GM18502 (cell line): ENCODE data around the gene KAT5.
"Not testable (repeated sequence)": the region's sequence is repeated elsewhere in the genome, so short reads cannot be mapped to it uniquely, and the experiment has no call there.

Source experiments
- ATAC-seq: cut with Tn5 transposase; IDR thresholded peaks from one replicate; pipeline ENCODE4 v1.9.1; 2021; ENCODE audit warnings: mild to moderate bottlenecking; ENCODE audit not compliant: unreplicated experiment, poor library complexity

Gene KAT5

DNA sequence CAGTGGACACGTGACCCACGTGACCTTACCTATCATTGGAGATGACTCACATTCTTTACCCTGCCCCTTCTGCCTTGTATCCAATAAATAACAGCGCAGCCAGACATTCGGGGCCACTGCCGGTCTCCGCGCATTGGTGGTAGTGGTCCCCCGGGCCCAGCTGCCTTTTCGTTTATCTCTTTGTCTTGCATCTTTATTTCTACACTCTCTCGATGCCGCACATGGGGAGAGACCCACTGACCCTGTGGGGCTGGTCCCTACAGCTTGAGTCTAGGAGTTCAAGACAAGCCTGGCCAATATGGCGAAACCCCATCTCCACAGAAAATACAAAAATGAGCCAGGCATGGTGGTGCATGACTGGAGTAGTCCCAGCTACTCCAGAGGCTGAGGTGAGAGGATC, 5.0 kb upstream of the KAT5 start:
- ATAC-seq: not testable (repeated sequence)

DNA sequence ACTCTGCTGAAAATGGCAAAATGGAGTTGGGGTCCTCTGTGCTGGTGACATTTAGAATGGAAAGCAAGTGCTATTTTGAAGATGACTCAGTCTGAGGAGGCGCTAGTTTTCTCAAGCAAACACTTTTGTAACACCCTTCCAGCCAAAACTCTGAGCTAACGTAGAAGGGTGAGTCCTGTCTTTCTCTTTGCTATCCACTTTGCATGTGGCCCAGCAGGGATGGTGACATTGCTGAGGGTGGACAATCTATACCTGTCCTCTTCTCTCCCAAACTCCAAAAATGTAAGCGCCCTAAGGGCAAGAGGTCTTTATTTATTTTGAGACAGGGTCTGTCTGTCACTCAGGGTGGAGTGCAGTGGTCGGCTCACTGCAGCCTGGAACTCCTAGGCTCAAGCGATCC, 3.6 kb upstream of the KAT5 start:
- no peak for ATAC-seq

DNA sequence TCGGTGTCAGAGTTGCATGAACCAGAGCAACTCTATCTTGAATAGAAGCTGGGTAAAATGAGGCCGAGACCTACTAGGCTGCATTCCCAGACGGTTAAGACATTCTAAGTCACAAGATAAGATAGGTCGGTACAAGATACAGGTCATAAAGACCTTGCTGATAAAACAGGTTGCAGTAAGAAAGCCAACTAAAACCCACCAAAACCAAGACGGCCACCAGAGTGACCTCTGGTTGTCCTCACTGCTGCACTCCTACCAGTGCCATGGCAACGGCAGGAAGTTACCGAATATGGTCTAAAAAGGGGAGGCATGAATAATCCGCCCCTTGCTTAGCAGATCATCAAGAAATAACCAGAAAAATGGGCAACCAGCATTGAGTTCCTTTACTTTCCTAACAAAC, 2.4 kb upstream of the KAT5 start:
- no peak for ATAC-seq

- no peak for ATAC-seq
Observed at GRCh38 chr11:65710421-65710820, 1.6 kb upstream of the KAT5 start.

DNA sequence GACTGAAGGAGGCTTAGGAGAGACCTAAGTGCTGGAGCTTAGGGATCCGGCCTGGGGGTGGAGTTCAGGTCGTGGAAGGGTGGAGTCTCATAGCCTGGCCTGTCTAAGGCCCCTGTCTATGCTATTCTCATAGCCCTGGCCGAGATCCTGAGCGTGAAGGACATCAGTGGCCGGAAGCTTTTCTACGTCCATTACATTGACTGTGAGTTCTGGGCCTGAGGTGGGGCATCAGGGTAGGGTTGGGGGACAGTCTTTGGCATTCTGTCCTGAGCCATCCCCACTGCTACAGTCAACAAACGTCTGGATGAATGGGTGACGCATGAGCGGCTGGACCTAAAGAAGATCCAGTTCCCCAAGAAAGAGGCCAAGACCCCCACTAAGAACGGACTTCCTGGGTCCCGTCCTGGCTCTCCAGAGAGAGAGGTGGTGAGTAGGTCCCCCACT, 603 bp downstream of the KAT5 start:
- no peak for ATAC-seq

GRCh38 chr11:65713212-65713969, 1.3 kb downstream of the KAT5 start:
- ATAC-seq: no peak

DNA sequence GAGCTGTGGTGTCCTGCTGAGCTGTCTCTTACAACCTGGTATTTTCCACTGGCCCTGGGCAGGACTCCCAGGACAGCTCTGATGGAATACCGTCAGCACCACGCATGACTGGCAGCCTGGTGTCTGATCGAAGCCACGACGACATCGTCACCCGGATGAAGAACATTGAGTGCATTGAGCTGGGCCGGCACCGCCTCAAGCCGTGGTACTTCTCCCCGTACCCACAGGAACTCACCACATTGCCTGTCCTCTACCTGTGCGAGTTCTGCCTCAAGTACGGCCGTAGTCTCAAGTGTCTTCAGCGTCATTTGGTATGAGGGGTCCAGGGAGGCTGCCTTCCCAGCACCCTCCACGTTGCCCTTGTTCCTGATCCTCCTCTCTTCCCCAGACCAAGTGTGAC, 2.4 kb downstream of the KAT5 start:
- ATAC-seq: no peak

DNA sequence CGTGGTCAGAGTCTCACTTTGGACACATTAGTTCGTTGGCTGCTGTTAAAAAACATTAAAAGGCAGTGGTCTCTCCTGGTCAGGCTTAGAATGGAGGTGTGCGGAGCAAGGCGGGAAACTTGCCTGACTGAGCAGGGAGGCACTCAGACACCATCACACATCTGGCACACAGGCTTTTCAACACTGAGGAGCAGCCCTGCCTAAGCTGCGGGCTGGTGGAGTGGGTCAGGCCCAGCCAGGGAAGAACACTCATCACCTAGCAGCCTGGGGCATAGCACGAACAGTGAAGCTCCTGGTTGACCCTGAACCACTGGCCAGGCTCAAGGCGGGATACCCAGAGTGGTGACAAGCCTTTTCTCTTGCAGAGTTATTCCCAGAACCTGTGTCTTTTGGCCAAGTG, 4.2 kb downstream of the KAT5 start:
- no peak for ATAC-seq

DNA sequence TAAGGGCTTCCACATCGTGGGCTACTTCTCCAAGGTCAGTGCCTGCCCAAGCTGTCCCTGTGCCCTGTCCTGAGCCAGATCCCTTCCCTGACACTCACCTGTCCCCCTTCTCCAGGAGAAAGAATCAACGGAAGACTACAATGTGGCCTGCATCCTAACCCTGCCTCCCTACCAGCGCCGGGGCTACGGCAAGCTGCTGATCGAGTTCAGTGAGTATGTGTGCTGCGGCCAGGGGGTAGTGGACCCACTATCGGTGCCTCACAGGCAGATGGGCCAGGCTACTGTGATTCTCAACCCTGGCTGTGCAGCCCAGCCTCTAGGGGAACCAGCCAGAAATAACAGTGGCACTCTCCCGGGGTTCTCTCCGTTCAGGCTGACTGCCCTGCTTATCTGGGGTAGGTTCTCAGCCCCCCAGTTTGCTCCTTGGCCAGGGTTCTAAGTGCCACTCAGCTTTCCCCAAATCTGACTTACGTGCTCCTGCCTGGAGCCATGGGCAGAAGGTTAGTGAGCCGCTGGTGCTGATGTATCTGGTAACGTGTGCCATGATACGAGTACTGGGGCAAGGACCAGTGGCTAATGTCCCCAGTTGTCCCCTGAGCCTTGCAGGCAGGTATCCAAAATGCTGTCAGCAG, 4.8 kb downstream of the KAT5 start:
- ATAC-seq: no peak

- no peak for ATAC-seq
Observed at GRCh38 chr11:65717906-65718305, 5.9 kb downstream of the KAT5 start.

DNA sequence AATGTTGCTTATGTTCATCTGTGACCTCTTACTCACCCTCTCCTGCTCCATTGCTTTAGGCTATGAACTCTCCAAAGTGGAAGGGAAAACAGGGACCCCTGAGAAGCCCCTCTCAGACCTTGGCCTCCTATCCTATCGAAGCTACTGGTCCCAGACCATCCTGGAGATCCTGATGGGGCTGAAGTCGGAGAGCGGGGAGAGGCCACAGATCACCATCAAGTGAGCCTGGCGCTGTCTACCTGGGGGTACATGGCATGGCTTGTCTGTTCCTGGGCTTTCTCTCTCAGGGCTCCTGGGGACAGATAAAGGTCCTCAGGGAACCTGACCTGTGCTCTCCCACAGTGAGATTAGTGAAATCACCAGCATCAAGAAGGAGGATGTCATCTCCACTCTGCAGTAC, 6.5 kb downstream of the KAT5 start:
- no peak for ATAC-seq

DNA sequence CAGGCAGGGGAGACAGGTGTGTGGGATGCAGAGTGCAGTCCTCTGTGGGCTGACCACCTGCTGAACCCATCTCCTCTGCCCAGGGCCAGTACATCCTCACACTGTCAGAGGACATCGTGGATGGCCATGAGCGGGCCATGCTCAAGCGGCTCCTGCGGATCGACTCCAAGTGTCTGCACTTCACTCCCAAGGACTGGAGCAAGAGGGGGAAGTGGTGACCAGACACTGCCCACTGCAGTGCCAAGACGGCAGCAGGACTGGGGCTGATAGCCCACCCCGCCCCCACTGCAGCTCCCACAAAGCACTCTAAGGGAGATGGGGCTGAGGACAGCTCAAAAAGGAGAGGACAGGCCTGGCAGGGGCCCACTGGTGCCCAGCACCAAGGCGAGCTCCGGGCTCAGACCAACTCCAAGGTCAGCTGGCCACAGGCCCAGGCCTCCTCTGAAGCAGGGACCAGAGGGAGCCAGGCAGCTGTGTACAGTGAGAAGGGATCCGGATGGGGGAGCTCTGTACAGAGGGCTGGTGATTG, 7.0 kb downstream of the KAT5 start:
- no peak for ATAC-seq

DNA sequence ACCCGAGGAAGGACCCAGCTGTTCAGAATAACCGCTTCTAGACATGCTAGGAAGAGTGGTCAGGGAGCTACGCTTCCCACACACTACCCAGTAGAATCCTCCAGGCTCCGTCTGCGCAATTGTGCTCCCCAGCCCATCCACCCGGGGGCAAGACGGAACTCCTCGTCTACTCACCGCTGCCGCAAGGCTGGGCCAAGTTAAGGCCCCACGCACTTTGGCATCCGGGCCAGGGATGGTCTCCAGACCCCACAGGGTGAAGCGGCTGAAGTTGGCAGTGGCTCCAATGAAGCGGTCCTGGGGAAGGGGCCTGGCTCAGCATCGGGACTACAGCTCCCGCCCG, 7.8 kb downstream of the KAT5 start:
- ATAC-seq: no peak

DNA sequence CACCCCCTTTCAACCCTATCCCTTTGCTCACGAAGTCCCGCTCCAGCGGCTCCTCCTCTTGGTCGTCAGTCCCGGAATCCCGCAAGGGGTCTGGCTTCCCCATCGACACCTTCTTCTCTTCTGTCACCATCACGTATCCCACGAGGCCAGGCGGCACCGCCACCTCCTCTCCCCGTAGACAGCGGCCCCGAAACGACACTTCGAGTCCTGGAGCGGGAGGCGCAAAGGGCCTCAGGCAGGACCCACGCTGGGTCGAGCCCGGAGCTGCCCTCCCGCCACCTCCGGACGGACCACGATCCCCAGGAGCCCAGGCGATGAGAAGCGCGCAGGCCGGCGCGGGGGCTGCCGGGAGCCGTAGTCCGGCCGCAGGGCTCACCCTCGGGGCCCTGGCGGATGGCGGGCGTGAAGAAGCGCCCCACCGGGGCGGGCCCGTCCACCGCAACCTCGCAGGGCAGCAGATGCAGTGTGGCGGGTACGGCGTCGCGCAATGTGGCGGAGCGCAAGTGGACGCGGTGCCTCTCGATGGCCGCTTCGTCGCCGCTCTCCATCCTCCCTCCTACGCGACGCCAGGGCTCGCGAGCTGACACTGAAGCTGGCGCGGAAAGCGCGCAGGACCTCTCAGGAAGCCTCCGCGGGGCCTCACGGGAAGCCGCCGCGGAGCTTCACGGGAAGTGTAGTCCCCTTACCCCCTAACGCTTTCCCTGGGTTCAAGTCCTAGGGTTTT, 8.3 kb downstream of the KAT5 start, which contains the start of gene RNASEH2C:
RNASEH2C (minus strand) TSS at position 588 of the 724 bp plus-strand sequence; CDS start at position 548, 40 bp downstream.
- peak; percentile 73 for ATAC-seq

DNA sequence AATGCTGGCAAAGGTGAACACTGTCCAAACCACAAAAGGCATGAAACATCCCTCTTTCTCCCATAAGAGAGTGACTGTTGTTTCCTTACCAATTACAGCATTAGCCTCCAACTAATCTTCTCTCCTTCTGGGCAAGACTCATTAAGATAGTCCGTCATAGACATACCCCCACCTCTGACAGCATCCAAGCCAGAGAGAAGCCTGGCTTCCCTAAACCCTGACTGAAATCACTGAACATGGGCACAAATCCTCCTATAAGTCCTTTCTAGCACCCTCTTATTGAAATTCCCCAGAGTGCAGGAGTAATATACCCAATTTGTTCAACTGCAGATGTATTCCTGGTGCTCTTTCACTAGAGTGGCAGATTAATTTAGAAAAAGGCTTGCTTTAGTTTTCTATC, 10.2 kb downstream of the KAT5 start:
- no peak for ATAC-seq

GRCh38 chr11:65726660-65727059, 14.6 kb downstream of the KAT5 start:
- ATAC-seq: no peak

DNA sequence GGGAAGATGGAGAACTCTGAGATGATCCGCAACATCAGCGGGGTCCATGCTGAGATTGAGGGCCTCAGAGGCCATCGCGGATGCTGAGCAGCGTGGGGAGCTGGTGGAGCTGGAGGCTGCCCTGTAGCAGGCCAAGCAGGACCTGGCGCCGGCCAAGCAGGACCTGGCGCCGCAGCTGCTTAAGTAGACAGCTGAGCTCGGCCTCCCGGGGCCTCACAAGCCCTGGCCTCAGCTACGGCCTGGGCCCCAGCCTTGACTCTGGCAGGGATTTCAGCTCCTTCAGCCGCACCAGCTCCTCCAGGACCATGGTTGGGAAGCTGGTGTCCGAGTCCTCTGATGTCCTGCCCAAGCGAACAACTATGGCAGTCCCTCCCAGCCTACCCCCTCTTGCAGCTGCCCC, 15.8 kb downstream of the KAT5 start:
- ATAC-seq: no peak

- ATAC-seq: no peak
Observed at GRCh38 chr11:65730461-65730860, 18.4 kb downstream of the KAT5 start.

GRCh38 chr11:65735111-65735510, 23.1 kb downstream of the KAT5 start:
- ATAC-seq: not testable (repeated sequence)

GRCh38 chr11:65736810-65737209, 24.8 kb downstream of the KAT5 start:
- ATAC-seq: no peak

DNA sequence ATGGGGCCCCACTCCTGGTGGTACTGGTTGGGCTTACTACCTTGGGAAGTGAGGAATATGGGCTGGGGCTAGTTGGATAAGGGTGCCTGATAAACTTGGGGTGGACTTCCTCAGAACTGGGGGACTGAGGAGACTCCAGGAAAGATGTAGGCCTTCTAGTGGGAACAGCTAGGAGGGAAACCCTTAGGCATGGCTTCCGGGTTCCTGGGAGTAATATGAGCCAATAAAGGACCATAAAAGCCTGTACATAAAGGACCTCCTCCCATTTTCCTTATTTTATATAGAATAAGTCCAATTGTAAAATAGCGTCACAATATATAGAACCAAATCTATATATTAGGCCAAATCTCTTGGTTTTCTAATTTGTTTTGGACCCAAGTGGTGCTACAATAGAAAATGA, 27.0 kb downstream of the KAT5 start:
- no peak for ATAC-seq
